GM12875 (cell line): ENCODE data around the gene MMP23B.
A peak's percentile ranks its signal among the peaks of the same experiment; 100 is the strongest.
"Not testable (repeated sequence)": the region's sequence is repeated elsewhere in the genome, so short reads cannot be mapped to it uniquely, and the experiment has no call there.

Experiments
- H3K4me3 ChIP-seq: one replicate; pipeline ENCODE4 v1.5.1; 2011; ENCODE audit warnings: low read depth, low read length, control low read depth
- CTCF ChIP-seq: IDR thresholded peaks from 2 replicates; pipeline ENCODE4 v1.5.1; 2011; ENCODE audit warnings: low read depth, mild to moderate bottlenecking, control low read depth, inconsistent platforms, low read length, moderate library complexity, borderline replicate concordance; ENCODE audit not compliant: insufficient read depth

The MMP23B gene

GRCh38 chr1:1630965-1631781 is 800 bp upstream of the MMP23B start:
- no peak for TF ChIP-seq CTCF
- no peak overlapping the region for H3K4me3 ChIP-seq

GRCh38 chr1:1633409-1633808 is 1.4 kb downstream of the MMP23B start:
- not testable (repeated sequence) for H3K4me3 ChIP-seq

GRCh38 chr1:1634613-1635012 is 2.6 kb downstream of the MMP23B start:
- not testable (repeated sequence) for H3K4me3 ChIP-seq

GRCh38 chr1:1636621-1637478 is 4.9 kb downstream of the MMP23B start:
- not testable (repeated sequence) for H3K4me3 ChIP-seq

- not testable (repeated sequence) for H3K4me3 ChIP-seq
Measured at GRCh38 chr1:1637479-1637875, 5.5 kb downstream of the MMP23B start.

GRCh38 chr1:1638528-1638927 is 6.6 kb downstream of the MMP23B start:
- H3K4me3 ChIP-seq: not testable (repeated sequence)

- not testable (repeated sequence) for H3K4me3 ChIP-seq
Measured at GRCh38 chr1:1639368-1639767, 7.4 kb downstream of the MMP23B start.

- H3K4me3 ChIP-seq: not testable (repeated sequence)
Measured at GRCh38 chr1:1640081-1640480, 8.1 kb downstream of the MMP23B start.

GRCh38 chr1:1640711-1641461 is 8.9 kb downstream of the MMP23B start:
- not testable (repeated sequence) for H3K4me3 ChIP-seq

GRCh38 chr1:1646326-1646725 is 14.4 kb downstream of the MMP23B start:
- not testable (repeated sequence) for H3K4me3 ChIP-seq

- H3K4me3 ChIP-seq: not testable (repeated sequence)
Measured at GRCh38 chr1:1647567-1648241, 15.7 kb downstream of the MMP23B start.

- not testable (repeated sequence) for H3K4me3 ChIP-seq
Measured at GRCh38 chr1:1648265-1648664, 16.3 kb downstream of the MMP23B start.

GRCh38 chr1:1658583-1659549 is 26.9 kb downstream of the MMP23B start, which contains the start of gene CDK11B:
Gene CDK11B (minus strand): TSS chr1:1659004. CDS start chr1:1657485, 1,519 bp downstream.
- peak within 1 kb of the TSS; percentile 62 for H3K4me3 ChIP-seq

GRCh38 chr1:1662392-1662791 is 30.4 kb downstream of the MMP23B start:
- H3K4me3 ChIP-seq: not testable (repeated sequence)

- not testable (repeated sequence) for H3K4me3 ChIP-seq
Measured at GRCh38 chr1:1662830-1663560, 31.0 kb downstream of the MMP23B start.

- H3K4me3 ChIP-seq: not testable (repeated sequence)
Measured at GRCh38 chr1:1664318-1664717, 32.3 kb downstream of the MMP23B start.
